Skeletal muscle satellite cell (primary cell): Measurements from ENCODE around the gene ENC1.

Source experiments
- H3K27me3 ChIP-seq: 2 replicates; pipeline ENCODE4 v1.7.0; 2013; ENCODE audit warnings: low read length; ENCODE audit not compliant: control insufficient read depth, insufficient read depth
- H3K36me3 ChIP-seq: 2 replicates; pipeline ENCODE4 v1.7.0; 2013; ENCODE audit warnings: mild to moderate bottlenecking, control low read depth, low read length; ENCODE audit not compliant: insufficient read depth
- H3K4me1 ChIP-seq: 2 replicates; pipeline ENCODE4 v1.7.0; 2013; ENCODE audit warnings: low read length; ENCODE audit not compliant: control insufficient read depth, insufficient read depth
- H3K4me2 ChIP-seq: 2 replicates; pipeline ENCODE4 v1.7.0; 2013; ENCODE audit warnings: mild to moderate bottlenecking, low read length
- H3K4me3 ChIP-seq: 2 replicates; pipeline ENCODE4 v1.7.0; 2013; ENCODE audit warnings: low read length
- H3K9ac ChIP-seq: 2 replicates; pipeline ENCODE4 v1.7.0; 2013; ENCODE audit warnings: mild to moderate bottlenecking, low read depth, low read length, moderate library complexity
- H3K9me3 ChIP-seq: replicated peaks from 2 replicates; pipeline ENCODE4 v1.7.0; 2013; ENCODE audit warnings: mild to moderate bottlenecking, control low read depth, low read length

The ENC1 gene

GRCh38 chr5:74627646-74628279, 12.8 kb downstream of the ENC1 start:
- peaks cover 23% of the 10 kb centered on the region for H3K36me3 ChIP-seq
- no peaks in the 10 kb centered on the region for H3K27me3 ChIP-seq
- H3K9me3 ChIP-seq: no peaks in the 10 kb centered on the region
- H3K4me2 ChIP-seq: no peak overlapping the region
- H3K4me3 ChIP-seq: no peak overlapping the region
- no peak overlapping the region for H3K9ac ChIP-seq
- peaks cover 28% of the 10 kb centered on the region for H3K4me1 ChIP-seq

- Histone ChIP-seq H3K4me2 (no peak overlapping the region), H3K27me3 (no peaks in the 10 kb centered on the region), H3K9ac (no peak overlapping the region), H3K36me3 (peaks cover 23% of the 10 kb centered on the region), H3K9me3 (no peaks in the 10 kb centered on the region), H3K4me3 (no peak overlapping the region), H3K4me1 (peaks cover 16% of the 10 kb centered on the region)
Measured at GRCh38 chr5:74626386-74627222, 13.9 kb downstream of the ENC1 start.

- Histone ChIP-seq H3K4me1 (peaks cover 8% of the 10 kb centered on the region), H3K9me3 (no peaks in the 10 kb centered on the region), H3K4me3 (no peak overlapping the region), H3K9ac (no peak overlapping the region), H3K4me2 (no peak overlapping the region), H3K27me3 (no peaks in the 10 kb centered on the region), H3K36me3 (peaks cover 23% of the 10 kb centered on the region)
Measured at GRCh38 chr5:74625742-74626241, 14.7 kb downstream of the ENC1 start.

GRCh38 chr5:74624931-74625505, 15.5 kb downstream of the ENC1 start:
- no peak overlapping the region for H3K4me3 ChIP-seq
- peaks cover 2% of the 10 kb centered on the region for H3K4me1 ChIP-seq
- peaks cover 23% of the 10 kb centered on the region for H3K36me3 ChIP-seq
- no peaks in the 10 kb centered on the region for H3K27me3 ChIP-seq
- H3K9me3 ChIP-seq: no peaks in the 10 kb centered on the region
- H3K9ac ChIP-seq: no peak overlapping the region
- H3K4me2 ChIP-seq: no peak overlapping the region

GRCh38 chr5:74624501-74624900, 16.0 kb downstream of the ENC1 start:
- no peak overlapping the region for H3K9ac ChIP-seq
- H3K4me1 ChIP-seq: no peaks in the 10 kb centered on the region
- H3K4me2 ChIP-seq: no peak overlapping the region
- no peaks in the 10 kb centered on the region for H3K27me3 ChIP-seq
- no peak overlapping the region for H3K4me3 ChIP-seq
- peaks cover 20% of the 10 kb centered on the region for H3K36me3 ChIP-seq
- H3K9me3 ChIP-seq: no peaks in the 10 kb centered on the region

- Histone ChIP-seq H3K4me3 (no peak overlapping the region), H3K4me1 (no peaks in the 10 kb centered on the region), H3K36me3 (peaks cover 14% of the 10 kb centered on the region), H3K9ac (no peak overlapping the region), H3K27me3 (no peaks in the 10 kb centered on the region), H3K4me2 (no peak overlapping the region), H3K9me3 (no peaks in the 10 kb centered on the region)
Measured at GRCh38 chr5:74623748-74624408, 16.6 kb downstream of the ENC1 start.

- H3K4me3 ChIP-seq: no peak overlapping the region
- peaks cover 6% of the 10 kb centered on the region for H3K36me3 ChIP-seq
- no peak overlapping the region for H3K9ac ChIP-seq
- H3K27me3 ChIP-seq: no peaks in the 10 kb centered on the region
- H3K4me1 ChIP-seq: no peaks in the 10 kb centered on the region
- no peaks in the 10 kb centered on the region for H3K9me3 ChIP-seq
- no peak overlapping the region for H3K4me2 ChIP-seq
Measured at GRCh38 chr5:74623006-74623611, 17.4 kb downstream of the ENC1 start.

- no peaks in the 10 kb centered on the region for H3K27me3 ChIP-seq
- H3K4me3 ChIP-seq: no peak overlapping the region
- no peak overlapping the region for H3K9ac ChIP-seq
- H3K4me1 ChIP-seq: no peaks in the 10 kb centered on the region
- H3K36me3 ChIP-seq: peaks cover 2% of the 10 kb centered on the region
- H3K9me3 ChIP-seq: no peaks in the 10 kb centered on the region
- H3K4me2 ChIP-seq: no peak overlapping the region
Measured at GRCh38 chr5:74622122-74622521, 18.4 kb downstream of the ENC1 start.

GRCh38 chr5:74621492-74621891, 19.0 kb downstream of the ENC1 start:
- Histone ChIP-seq H3K9ac (no peak overlapping the region), H3K4me2 (no peak overlapping the region), H3K9me3 (no peaks in the 10 kb centered on the region), H3K36me3 (no peaks in the 10 kb centered on the region), H3K27me3 (no peaks in the 10 kb centered on the region), H3K4me1 (no peaks in the 10 kb centered on the region), H3K4me3 (no peak overlapping the region)

- no peak overlapping the region for H3K4me2 ChIP-seq
- H3K4me1 ChIP-seq: no peaks in the 10 kb centered on the region
- H3K36me3 ChIP-seq: no peaks in the 10 kb centered on the region
- H3K4me3 ChIP-seq: no peak overlapping the region
- no peaks in the 10 kb centered on the region for H3K9me3 ChIP-seq
- H3K27me3 ChIP-seq: no peaks in the 10 kb centered on the region
- no peak overlapping the region for H3K9ac ChIP-seq
Measured at GRCh38 chr5:74619308-74619707, 21.2 kb downstream of the ENC1 start.

- Histone ChIP-seq H3K9ac (no peak overlapping the region), H3K36me3 (no peaks in the 10 kb centered on the region), H3K27me3 (no peaks in the 10 kb centered on the region), H3K4me2 (no peak overlapping the region), H3K4me3 (no peak overlapping the region), H3K4me1 (no peaks in the 10 kb centered on the region), H3K9me3 (no peaks in the 10 kb centered on the region)
Measured at GRCh38 chr5:74618106-74618505, 22.4 kb downstream of the ENC1 start.
